GM06990 (cell line): Measurements from ENCODE around the gene ARHGAP15.

ENCODE experiments used
- DNase-seq: peaks from one replicate; pipeline ENCODE4 v3.0.0-alpha.2; 2011; ENCODE audit not compliant: insufficient read length; ENCODE audit errors: extremely low read depth
- H3K27me3 ChIP-seq: replicated peaks from 2 replicates; pipeline ENCODE4 v1.6.0; 2011; ENCODE audit warnings: low read length; ENCODE audit not compliant: control insufficient read depth, insufficient read depth
- H3K36me3 ChIP-seq: 2 replicates; pipeline ENCODE4 v1.5.1; 2011; ENCODE audit warnings: low read length; ENCODE audit not compliant: control insufficient read depth, insufficient read depth
- H3K4me3 ChIP-seq: replicated peaks from 2 replicates; pipeline ENCODE4 v1.5.1; 2011; ENCODE audit warnings: low read depth, mild to moderate bottlenecking, control low read depth, low read length
- CTCF ChIP-seq: IDR thresholded peaks from 2 replicates; pipeline ENCODE4 v1.5.1; 2011; ENCODE audit warnings: low read length, control low read depth, mild to moderate bottlenecking, inconsistent platforms; ENCODE audit not compliant: insufficient read depth, poor library complexity, severe bottlenecking

ARHGAP15 gene

GRCh38 chr2:143429932-143430679 is 300.9 kb downstream of the ARHGAP15 start:
- DNase-seq = no peak
- Histone ChIP-seq H3K27me3 (no peaks in the 10 kb centered on the region), H3K36me3 (no peaks in the 10 kb centered on the region), H3K4me3 (no peak overlapping the region)
- no peak for TF ChIP-seq CTCF

GRCh38 chr2:143431316-143431715 is 302.1 kb downstream of the ARHGAP15 start:
- no peaks in the 10 kb centered on the region for H3K27me3 ChIP-seq
- no peak for DNase-seq
- no peaks in the 10 kb centered on the region for H3K36me3 ChIP-seq
- no peak for TF ChIP-seq CTCF
- no peak overlapping the region for H3K4me3 ChIP-seq

GRCh38 chr2:143433251-143433650 is 304.0 kb downstream of the ARHGAP15 start:
- DNase-seq = no peak
- H3K27me3 ChIP-seq = no peaks in the 10 kb centered on the region
- H3K4me3 ChIP-seq = no peak overlapping the region
- peaks cover 4% of the 10 kb centered on the region for H3K36me3 ChIP-seq
- no peak for TF ChIP-seq CTCF

- H3K36me3 ChIP-seq = peaks cover 4% of the 10 kb centered on the region
- no peak for DNase-seq
- no peaks in the 10 kb centered on the region for H3K27me3 ChIP-seq
- no peak overlapping the region for H3K4me3 ChIP-seq
- no peak for TF ChIP-seq CTCF
Measured at GRCh38 chr2:143433840-143434239, 304.6 kb downstream of the ARHGAP15 start.

- H3K4me3 ChIP-seq = no peak overlapping the region
- no peak for DNase-seq
- peaks cover 4% of the 10 kb centered on the region for H3K36me3 ChIP-seq
- TF ChIP-seq CTCF = no peak
- H3K27me3 ChIP-seq = no peaks in the 10 kb centered on the region
Measured at GRCh38 chr2:143434445-143434844, 305.2 kb downstream of the ARHGAP15 start.

- H3K4me3 ChIP-seq = no peak overlapping the region
- no peak for TF ChIP-seq CTCF
- peaks cover 4% of the 10 kb centered on the region for H3K36me3 ChIP-seq
- DNase-seq = no peak
- no peaks in the 10 kb centered on the region for H3K27me3 ChIP-seq
Measured at GRCh38 chr2:143435131-143435530, 305.9 kb downstream of the ARHGAP15 start.
